IMR-90 (cell line): Measurements from ENCODE around the gene ALPK3. TPM values are rescaled to one million over a fixed set of nuclear protein-coding genes. Genes with fewer than 3 reads are reported as not detected.

Experiments used
- ATAC-seq: fragments of 200-7000 bp; cut with Tn5 transposase; 2 replicates; pipeline ENCODE4 v1.9.1; 2020; ENCODE audit warnings: low read depth, mild to moderate bottlenecking, moderate library complexity
- BruUV-seq: library from RNA; stranded (reverse); fragments of 400-500 nt; replicated peaks from 2 replicates; lab custom pipeline; 2021; lab: Mats Ljungman, UMichigan
- CTCF ChIA-PET: fragments of 300-600 bp; formaldehyde crosslinking; extraction: SDS; loops from one replicate; lab custom pipeline; 2021; ENCODE audit warnings: antibody characterized with exemption; lab: Yijun Ruan, JAX
- POLR2A ChIA-PET: fragments of 300-600 bp; sonication (Branson Sonifier 250); formaldehyde crosslinking; loops from one replicate; lab custom pipeline; 2022; ENCODE audit warnings: antibody characterized with exemption; ENCODE audit not compliant: unreplicated experiment; lab: Charles Lee
- DNase-seq: peaks from one replicate; pipeline ENCODE4 v3.0.0; 2013
- H2AFZ ChIP-seq: replicated peaks from 2 replicates; pipeline ENCODE3; 2013; ENCODE audit warnings: low read length, mild to moderate bottlenecking; ENCODE audit not compliant: poor library complexity
- H2AK5ac ChIP-seq: 2 replicates; pipeline ENCODE4 v1.6.1; 2013; ENCODE audit warnings: low read depth, low read length, inconsistent platforms
- H2AK9ac ChIP-seq: replicated peaks from 2 replicates; pipeline ENCODE3; 2013; ENCODE audit warnings: mild to moderate bottlenecking, low read depth, low read length, moderate library complexity; ENCODE audit not compliant: poor library complexity
- H2BK120ac ChIP-seq: 2 replicates; pipeline ENCODE4 v1.6.1; 2013; ENCODE audit warnings: low read depth, low read length, inconsistent platforms
- H2BK15ac ChIP-seq: 3 replicates; pipeline ENCODE4 v1.6.1; 2013; ENCODE audit warnings: low read depth, low read length, inconsistent platforms
- H2BK20ac ChIP-seq: 2 replicates; pipeline ENCODE4 v1.6.1; 2013; ENCODE audit warnings: low read depth, mild to moderate bottlenecking, inconsistent platforms, low read length, moderate library complexity
- H2BK5ac ChIP-seq: 2 replicates; pipeline ENCODE4 v1.6.1; 2013; ENCODE audit warnings: mild to moderate bottlenecking, low read depth, low read length, inconsistent platforms; ENCODE audit not compliant: poor library complexity, severe bottlenecking
- H3K14ac ChIP-seq: replicated peaks from 2 replicates; pipeline ENCODE4 v1.6.1; 2013; ENCODE audit warnings: low read depth, low read length, inconsistent platforms
- H3K18ac ChIP-seq: 2 replicates; pipeline ENCODE4 v1.6.1; 2013; ENCODE audit warnings: low read depth, low read length, control low read depth
- H3K23ac ChIP-seq: 2 replicates; pipeline ENCODE4 v1.6.1; 2013; ENCODE audit warnings: low read depth, low read length, inconsistent platforms
- H3K27ac ChIP-seq: 2 replicates; pipeline ENCODE4 v1.5.1; 2013; ENCODE audit warnings: mild to moderate bottlenecking, control low read depth, low read length; ENCODE audit not compliant: insufficient read depth
- H3K27me3 ChIP-seq: 2 replicates; pipeline ENCODE4 v1.6.1; 2013; ENCODE audit warnings: low read length; ENCODE audit not compliant: control insufficient read depth, insufficient read depth
- H3K36me3 ChIP-seq: 2 replicates; pipeline ENCODE4 v1.6.1; 2013; ENCODE audit warnings: low read length, mixed read lengths; ENCODE audit not compliant: control insufficient read depth, insufficient read depth
- H3K4ac ChIP-seq: 2 replicates; pipeline ENCODE4 v1.6.1; 2013; ENCODE audit warnings: low read depth, low read length, inconsistent platforms
- H3K4me1 ChIP-seq: 2 replicates; pipeline ENCODE4 v1.6.1; 2013; ENCODE audit warnings: low read length, mixed read lengths; ENCODE audit not compliant: control insufficient read depth, insufficient read depth
- H3K4me2 ChIP-seq: 2 replicates; pipeline ENCODE4 v1.6.1; 2013; ENCODE audit warnings: low read depth, mild to moderate bottlenecking, control low read depth, low read length, moderate library complexity
- H3K4me3 ChIP-seq: 2 replicates; pipeline ENCODE4 v1.5.1; 2013; ENCODE audit warnings: low read depth, mild to moderate bottlenecking, control low read depth, low read length, moderate library complexity; ENCODE audit not compliant: insufficient read depth
- H3K56ac ChIP-seq: 2 replicates; pipeline ENCODE4 v1.6.1; 2013; ENCODE audit warnings: low read length, inconsistent platforms; ENCODE audit not compliant: insufficient read depth; ENCODE audit errors: extremely low read depth
- H3K79me1 ChIP-seq, 2 experiments: 2 replicates each; pipeline ENCODE4 v1.6.1; 2013; ENCODE audit warnings: low read length in 2 of 2, inconsistent platforms in 1 of 2, low read depth in 1 of 2
- H3K9ac ChIP-seq: 2 replicates; pipeline ENCODE4 v1.6.1; 2013; ENCODE audit warnings: low read depth, low read length, control low read depth
- H3K9me1 ChIP-seq: 2 replicates; pipeline ENCODE4 v1.6.1; 2013; ENCODE audit warnings: low read length, inconsistent platforms; ENCODE audit not compliant: insufficient read depth
- H3K9me3 ChIP-seq: 2 replicates; pipeline ENCODE4 v1.6.1; 2013; ENCODE audit warnings: low read length; ENCODE audit not compliant: control insufficient read depth, insufficient read depth
- H4K20me1 ChIP-seq: 2 replicates; pipeline ENCODE4 v1.6.1; 2013; ENCODE audit warnings: low read length, inconsistent platforms; ENCODE audit not compliant: insufficient read depth
- H4K5ac ChIP-seq: 2 replicates; pipeline ENCODE4 v1.6.1; 2013; ENCODE audit warnings: mild to moderate bottlenecking, low read depth, low read length, control low read depth
- H4K8ac ChIP-seq, 2 experiments: 2 replicates each; pipeline ENCODE4 v1.6.1; 2013; ENCODE audit warnings: low read depth in 2 of 2, low read length in 2 of 2, control low read depth in 1 of 2, inconsistent platforms in 1 of 2
- H4K91ac ChIP-seq: 2 replicates; pipeline ENCODE4 v1.6.1; 2013; ENCODE audit warnings: low read depth, low read length, inconsistent platforms; ENCODE audit not compliant: insufficient read depth
- BHLHE40 ChIP-seq: fragments of 150-350 bp; IDR thresholded peaks from 2 replicates; pipeline ENCODE4 v1.6.1; 2016; ENCODE audit warnings: mild to moderate bottlenecking, low read depth, low read length
- CEBPB ChIP-seq: IDR thresholded peaks from 2 replicates; pipeline ENCODE4 v1.6.1; 2012; ENCODE audit warnings: low read depth, low read length, improper control_type of control experiment
- CHD1 ChIP-seq: IDR thresholded peaks from 2 replicates; pipeline ENCODE4 v1.6.1; 2012; ENCODE audit warnings: low read depth, low read length, improper control_type of control experiment
- CTCF ChIP-seq: conservative IDR thresholded peaks from 2 replicates; pipeline ENCODE4 v1.5.1; 2012; ENCODE audit warnings: mild to moderate bottlenecking, low read depth, low read length, improper control_type of control experiment
- FOS ChIP-seq: fragments of 150-350 bp; IDR thresholded peaks from 2 replicates; pipeline ENCODE4 v1.6.1; 2016; ENCODE audit warnings: low read depth, low read length
- MAFK ChIP-seq: IDR thresholded peaks from 2 replicates; pipeline ENCODE4 v1.6.1; 2012; ENCODE audit warnings: low read depth, low read length, improper control_type of control experiment
- MAZ ChIP-seq: IDR thresholded peaks from 2 replicates; pipeline ENCODE4 v1.6.1; 2012; ENCODE audit warnings: low read depth, mild to moderate bottlenecking, low read length, improper control_type of control experiment, moderate library complexity, borderline replicate concordance
- MXI1 ChIP-seq: IDR thresholded peaks from 2 replicates; pipeline ENCODE4 v1.6.1; 2012; ENCODE audit warnings: low read depth, mild to moderate bottlenecking, low read length, moderate library complexity, borderline replicate concordance
- NFE2L2 ChIP-seq: fragments of 150-350 bp; IDR thresholded peaks from 2 replicates; pipeline ENCODE4 v1.6.1; 2016; ENCODE audit warnings: low read depth, mild to moderate bottlenecking, low read length
- POLR2A ChIP-seq: IDR thresholded peaks from 2 replicates; pipeline ENCODE4 v1.6.1; 2012; ENCODE audit warnings: mild to moderate bottlenecking, low read depth, low read length
- RAD21 ChIP-seq: IDR thresholded peaks from 2 replicates; pipeline ENCODE4 v1.6.1; 2012; ENCODE audit warnings: low read length, improper control_type of control experiment
- RCOR1 ChIP-seq: IDR thresholded peaks from 2 replicates; pipeline ENCODE4 v1.6.1; 2012; ENCODE audit warnings: mild to moderate bottlenecking, low read length, improper control_type of control experiment; ENCODE audit not compliant: insufficient replicate concordance
- RFX5 ChIP-seq: IDR thresholded peaks from 2 replicates; pipeline ENCODE4 v1.8.0; 2012; ENCODE audit warnings: low read depth, mild to moderate bottlenecking, low read length, moderate library complexity
- SMC3 ChIP-seq: fragments of 150-350 bp; IDR thresholded peaks from 2 replicates; pipeline ENCODE4 v1.6.1; 2016; ENCODE audit warnings: low read depth, mild to moderate bottlenecking, antibody characterized with exemption, low read length, moderate library complexity
- WGBS, 2 experiments: methylation state at CpG; one replicate each; pipeline versions ENCODE4 v1.1.5 to v1.1.7; 2013; ENCODE audit warnings: missing lambda C conversion rate in 2 of 2; ENCODE audit not compliant: insufficient read length in 1 of 2; ENCODE audit errors: extremely low coverage in 2 of 2; 5-methylcytosine and 5-hydroxymethylcytosine counted together
- dilution Hi-C: fragments of 300-500 bp; cut with HindIII; formaldehyde crosslinking; loops from one replicate; pipeline ENCODE4 v1.14.3; 2018; ENCODE audit warnings: low sequenced_read_pairs; ENCODE audit not compliant: unreplicated experiment
- in situ Hi-C: fragments of 300-500 bp; cut with MboI; formaldehyde crosslinking; loops from 3 replicates; pipeline ENCODE4 v1.14.3; 2019; ENCODE audit warnings: low sequenced_read_pairs, inconsistent platforms, mixed read lengths
- intact Hi-C: fragments of 100-400 bp; cut with micrococcal nuclease; formaldehyde crosslinking; loops from 2 replicates; pipeline ENCODE4 v1.10.0; 2022
- polyA plus RNA-seq, 3 experiments: library from polyadenylated mRNA; depleted of rRNA; stranded (reverse); fragments of >200 nt; gene quantifications; 2 replicates each; pipeline ENCODE4 v1.2.3, GENCODE V29; 2012; ENCODE audit warnings: low replicate concordance in 1 of 3
- total RNA-seq: library from RNA; depleted of rRNA; stranded (reverse); fragments of >200 nt; gene quantifications from 2 replicates; pipeline ENCODE4 v1.2.3, GENCODE V29; 2012
- TF ChIP-seq, protein P1 (sequence below): fragments of 150-350 bp; IDR thresholded peaks from 2 replicates; pipeline ENCODE4 v1.6.1; 2017; ENCODE audit warnings: mild to moderate bottlenecking, antibody characterized with exemption, low read length, low read depth
- TF ChIP-seq, protein P2 (sequence below): fragments of 150-350 bp; IDR thresholded peaks from 2 replicates; pipeline ENCODE4 v1.6.1; 2016; ENCODE audit warnings: low read depth, mild to moderate bottlenecking, low read length, moderate library complexity, borderline replicate concordance

The ALPK3 gene
- total and polyA plus RNA-seq, 2 of the 4 experiments (the other 2 are of a cell fraction): under 0.01 to 0.26 TPM

DNA sequence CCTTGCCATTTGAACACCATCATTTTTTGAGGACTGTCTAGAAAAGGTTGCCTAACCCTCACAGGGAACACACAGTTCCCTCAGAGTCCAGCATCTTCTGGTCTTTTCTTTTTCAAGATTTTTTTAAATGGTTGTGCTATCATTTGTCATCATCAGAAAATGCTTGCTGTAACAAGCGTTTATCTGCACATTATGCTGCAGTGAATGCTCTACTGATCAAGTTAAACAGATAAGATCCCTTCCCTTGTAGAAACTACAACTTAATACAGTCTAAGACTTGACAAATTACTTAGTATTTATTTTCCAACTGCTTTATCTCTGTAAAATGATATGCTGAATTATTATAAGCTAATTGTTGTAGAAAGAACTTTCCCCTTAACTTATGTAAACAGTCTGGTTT is 11.9 kb upstream of the ALPK3 start:
- H4K5ac ChIP-seq: no peak overlapping the region
- H3K79me1 ChIP-seq: peaks cover under 1 to 5% of the 10 kb centered on the region in 2 experiments; a peak in 2 of 4 replicates
- no peak overlapping the region for H4K8ac ChIP-seq
- no peak overlapping the region for H2BK120ac ChIP-seq
- peaks cover 8% of the 10 kb centered on the region for H3K9me1 ChIP-seq
- H2AFZ ChIP-seq: no peak overlapping the region
- dilution Hi-C loops (no loop called here), intact Hi-C loops (no loop called here), in situ Hi-C loops (no loop called here)
- no peak overlapping the region for H2BK20ac ChIP-seq
- no peak for TF ChIP-seq MAZ
- TF ChIP-seq, protein P1, sequence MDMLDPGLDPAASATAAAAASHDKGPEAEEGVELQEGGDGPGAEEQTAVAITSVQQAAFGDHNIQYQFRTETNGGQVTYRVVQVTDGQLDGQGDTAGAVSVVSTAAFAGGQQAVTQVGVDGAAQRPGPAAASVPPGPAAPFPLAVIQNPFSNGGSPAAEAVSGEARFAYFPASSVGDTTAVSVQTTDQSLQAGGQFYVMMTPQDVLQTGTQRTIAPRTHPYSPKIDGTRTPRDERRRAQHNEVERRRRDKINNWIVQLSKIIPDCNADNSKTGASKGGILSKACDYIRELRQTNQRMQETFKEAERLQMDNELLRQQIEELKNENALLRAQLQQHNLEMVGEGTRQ: no peak
- no peak for TF ChIP-seq NFE2L2
- TF ChIP-seq FOS: no peak
- TF ChIP-seq MAFK: no peak
- no peak for TF ChIP-seq CTCF
- TF ChIP-seq RCOR1: no peak
- no peak for TF ChIP-seq RAD21
- TF ChIP-seq CEBPB: no peak
- no peak for TF ChIP-seq BHLHE40
- TF ChIP-seq POLR2A: no peak
- no peak for TF ChIP-seq RFX5
- no peak for TF ChIP-seq MXI1
- no peak for TF ChIP-seq SMC3
- TF ChIP-seq CHD1: no peak
- TF ChIP-seq, protein P2, sequence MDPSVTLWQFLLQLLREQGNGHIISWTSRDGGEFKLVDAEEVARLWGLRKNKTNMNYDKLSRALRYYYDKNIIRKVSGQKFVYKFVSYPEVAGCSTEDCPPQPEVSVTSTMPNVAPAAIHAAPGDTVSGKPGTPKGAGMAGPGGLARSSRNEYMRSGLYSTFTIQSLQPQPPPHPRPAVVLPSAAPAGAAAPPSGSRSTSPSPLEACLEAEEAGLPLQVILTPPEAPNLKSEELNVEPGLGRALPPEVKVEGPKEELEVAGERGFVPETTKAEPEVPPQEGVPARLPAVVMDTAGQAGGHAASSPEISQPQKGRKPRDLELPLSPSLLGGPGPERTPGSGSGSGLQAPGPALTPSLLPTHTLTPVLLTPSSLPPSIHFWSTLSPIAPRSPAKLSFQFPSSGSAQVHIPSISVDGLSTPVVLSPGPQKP: no peak
- ChIA-PET POLR2A (no interaction called here), CTCF (interaction anchor here (1.3 kb wide), 1 partner anchor 10 kb away, joined by 4 read pairs; no protein-coding TSS in a partner anchor)
- H3K56ac ChIP-seq: no peak overlapping the region
- H3K9ac ChIP-seq: no peak overlapping the region
- H2AK5ac ChIP-seq: no peak overlapping the region
- H4K91ac ChIP-seq: no peak overlapping the region
- no peak overlapping the region for H3K4ac ChIP-seq
- no peak overlapping the region for H3K4me2 ChIP-seq
- H2AK9ac ChIP-seq: no peak overlapping the region
- H3K9me3 ChIP-seq: no peaks in the 10 kb centered on the region
- 0 out of 2 replicates have a peak, but pooled peaks cover 4% of the 10 kb centered on the region for H4K20me1 ChIP-seq
- no peak overlapping the region for H3K27ac ChIP-seq
- DNase-seq: no peak
- WGBS, 2 experiments: no CpG with 5 or more reads among the region's 1 CpG
- H3K23ac ChIP-seq: no peak overlapping the region
- no peak overlapping the region for H2BK15ac ChIP-seq
- no TSS peak for BruUV-seq
- H3K27me3 ChIP-seq: no peaks in the 10 kb centered on the region
- H3K4me1 ChIP-seq: peaks cover 2% of the 10 kb centered on the region
- no peak overlapping the region for H3K4me3 ChIP-seq
- no peak overlapping the region for H2BK5ac ChIP-seq
- no peak overlapping the region for H3K18ac ChIP-seq
- no peak overlapping the region for H3K14ac ChIP-seq
- peaks cover 36% of the 10 kb centered on the region for H3K36me3 ChIP-seq
- ATAC-seq: no peak
